ENCODE data around the gene PODXL2. TPM values are rescaled to one million over a fixed set of nuclear protein-coding genes. Genes with fewer than 3 reads are reported as not detected.
"Not testable (repeated sequence)": the region's sequence is repeated elsewhere in the genome, so short reads cannot be mapped to it uniquely, and the experiment has no call there.

Gene PODXL2
- total RNA-seq, 1 donor from 2014 or later, result 6.7 TPM

DNA sequence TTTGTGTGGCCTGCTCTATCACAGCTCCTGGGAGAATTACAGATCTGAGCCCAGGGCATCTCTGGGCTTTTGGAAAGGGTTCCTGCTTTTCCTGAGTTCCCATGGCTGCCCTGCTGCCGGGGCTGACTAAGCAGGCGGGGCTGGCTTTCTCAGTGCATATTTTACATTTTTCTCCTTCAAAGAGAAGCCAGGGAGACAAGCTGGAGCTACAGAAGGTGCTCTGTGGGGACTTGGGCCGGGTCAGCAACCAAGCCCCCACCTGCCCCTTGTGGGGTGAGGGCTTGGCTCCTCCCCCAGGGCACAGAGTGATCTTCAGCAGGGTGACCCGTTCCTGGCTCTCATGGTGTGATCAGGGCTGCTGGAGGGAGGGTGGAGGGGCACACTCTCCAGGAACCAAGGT is 61.1 kb downstream of the PODXL2 start:
- DNase-seq (ENCODE audit: low read depth), result peak; percentile 44

- no peak for DNase-seq (ENCODE audit: low read depth)
Measured at GRCh38 chr3:127690823-127691452, 62.0 kb downstream of the PODXL2 start.

DNA sequence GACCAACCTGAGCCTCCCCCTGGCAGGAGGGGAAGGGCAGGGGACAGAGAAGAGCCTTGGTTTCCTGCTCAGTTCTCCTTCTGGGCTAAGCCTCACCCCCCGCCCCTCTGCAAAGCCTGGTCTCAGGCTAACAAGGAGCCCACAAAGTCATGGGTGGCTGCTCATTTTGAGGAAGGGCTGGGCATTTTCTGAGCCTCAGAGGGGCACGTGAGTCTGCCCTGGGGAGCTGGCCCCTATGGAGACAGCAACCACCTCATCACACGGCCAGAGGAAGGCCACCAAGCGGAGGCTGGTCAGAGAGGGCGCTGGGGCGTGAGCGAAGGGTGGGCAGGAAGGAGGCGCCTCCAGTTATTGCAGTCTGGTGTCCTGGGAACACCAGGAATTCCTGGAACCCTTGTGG is 62.5 kb downstream of the PODXL2 start:
- DNase-seq (ENCODE audit: low read depth), result peak; percentile 24

DNA sequence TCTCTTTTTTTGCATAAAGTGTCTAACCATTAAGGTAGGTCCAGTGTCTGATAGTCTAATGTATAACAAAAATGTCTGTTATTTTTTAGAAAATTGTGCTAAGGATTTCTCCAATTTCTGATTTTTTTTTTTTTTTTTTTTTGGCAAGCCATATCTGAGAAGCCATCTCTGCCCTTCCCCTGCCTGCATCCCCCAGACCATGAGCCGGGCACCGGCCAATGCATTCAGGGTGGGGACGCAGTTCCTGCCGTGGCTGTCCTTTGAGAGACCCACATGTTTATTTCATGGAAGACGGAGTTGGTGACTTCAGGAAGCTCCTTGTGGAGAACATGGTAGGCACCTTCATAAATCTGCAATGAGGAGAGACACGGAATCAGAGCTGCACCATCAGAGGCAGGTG is 63.0 kb downstream of the PODXL2 start:
- no peak for DNase-seq (ENCODE audit: low read depth)

GRCh38 chr3:127692501-127693335 is 63.7 kb downstream of the PODXL2 start:
- DNase-seq (ENCODE audit: low read depth), result no peak

DNA sequence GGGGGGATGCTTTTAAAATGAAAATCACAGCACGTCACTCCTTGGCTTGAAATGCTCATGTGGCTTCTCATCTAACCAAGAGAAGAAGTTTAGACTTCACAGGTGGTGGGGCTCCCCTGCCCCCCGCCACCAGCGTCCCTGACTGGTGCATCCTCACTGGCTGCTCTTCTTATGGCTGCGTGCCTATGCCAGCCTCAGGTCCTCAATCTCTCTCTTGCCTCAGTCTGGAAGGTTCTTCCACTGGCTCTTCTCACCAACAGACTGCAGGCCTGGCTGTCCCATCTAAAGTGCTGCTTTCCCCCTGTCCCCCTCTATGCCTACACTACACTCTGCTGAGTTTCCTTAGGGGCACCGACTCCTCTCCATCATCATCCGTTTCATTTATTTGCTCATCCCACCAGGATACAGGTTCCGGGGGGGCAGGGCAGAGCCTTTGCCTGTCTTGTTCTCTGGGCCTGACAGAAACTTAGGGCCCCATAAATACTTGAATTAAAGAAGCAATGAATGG is 64.4 kb downstream of the PODXL2 start:
- no peak for DNase-seq (ENCODE audit: low read depth)

DNA sequence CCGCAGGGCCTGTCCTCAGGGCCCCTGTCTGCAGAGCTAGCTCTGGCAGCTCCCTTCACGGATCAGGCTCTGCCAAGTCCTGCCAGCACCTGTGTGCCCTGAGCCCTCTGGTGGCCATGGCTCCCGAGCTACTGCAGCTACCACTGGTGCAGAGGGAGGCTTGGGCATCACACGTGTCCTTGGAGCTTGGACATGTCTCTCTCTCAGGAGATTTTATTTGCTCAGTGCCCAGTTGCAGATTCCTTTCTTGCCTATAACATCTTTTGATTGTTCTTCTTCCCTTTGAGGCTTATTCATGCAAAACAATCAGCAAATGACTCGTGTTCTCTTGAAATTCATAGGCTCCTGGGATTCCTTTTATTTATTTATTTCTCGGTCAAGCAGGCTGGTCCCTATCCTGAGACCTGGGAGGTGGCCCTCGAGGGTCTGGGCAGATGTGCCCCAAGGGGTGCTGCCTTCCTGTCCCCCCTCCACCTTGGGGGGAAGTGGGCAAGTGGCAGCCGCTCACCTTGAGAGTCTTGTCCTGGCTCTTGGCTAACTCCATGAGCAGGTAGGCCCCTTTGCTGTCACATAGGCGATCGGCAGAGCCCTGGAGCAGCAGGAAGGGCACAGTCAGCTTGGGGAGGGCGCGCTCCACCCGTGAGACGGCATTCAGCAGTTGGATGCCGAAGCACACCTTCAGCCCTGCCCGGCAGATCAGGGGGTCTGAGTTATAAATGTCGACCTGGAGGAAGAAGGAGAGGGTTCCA is 65.7 kb downstream of the PODXL2 start:
- peak; percentile 38 for DNase-seq (ENCODE audit: low read depth)

- DNase-seq (ENCODE audit: low read depth), result peak; percentile 42
Measured at GRCh38 chr3:127697551-127698240, 68.7 kb downstream of the PODXL2 start.

DNA sequence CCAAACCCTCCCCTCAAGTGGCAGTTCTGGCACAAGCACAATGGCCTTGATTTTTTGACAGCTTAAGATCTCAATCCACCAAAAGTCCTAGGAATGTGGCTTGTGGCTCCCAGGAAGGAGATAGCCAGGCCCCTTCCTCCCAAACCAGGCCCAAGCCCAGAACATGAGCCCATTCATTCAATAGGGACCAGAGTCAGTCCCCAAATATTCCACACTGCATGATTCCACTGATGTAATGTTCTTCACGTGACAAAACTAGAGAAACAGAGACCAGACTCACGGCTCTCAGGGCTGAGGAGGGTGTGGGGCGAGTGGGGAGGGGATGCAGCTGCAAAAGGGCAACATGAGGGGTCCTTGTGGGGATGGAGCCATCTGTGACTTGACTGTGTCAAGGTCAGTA is 69.3 kb downstream of the PODXL2 start:
- DNase-seq (ENCODE audit: low read depth), result no peak

DNA sequence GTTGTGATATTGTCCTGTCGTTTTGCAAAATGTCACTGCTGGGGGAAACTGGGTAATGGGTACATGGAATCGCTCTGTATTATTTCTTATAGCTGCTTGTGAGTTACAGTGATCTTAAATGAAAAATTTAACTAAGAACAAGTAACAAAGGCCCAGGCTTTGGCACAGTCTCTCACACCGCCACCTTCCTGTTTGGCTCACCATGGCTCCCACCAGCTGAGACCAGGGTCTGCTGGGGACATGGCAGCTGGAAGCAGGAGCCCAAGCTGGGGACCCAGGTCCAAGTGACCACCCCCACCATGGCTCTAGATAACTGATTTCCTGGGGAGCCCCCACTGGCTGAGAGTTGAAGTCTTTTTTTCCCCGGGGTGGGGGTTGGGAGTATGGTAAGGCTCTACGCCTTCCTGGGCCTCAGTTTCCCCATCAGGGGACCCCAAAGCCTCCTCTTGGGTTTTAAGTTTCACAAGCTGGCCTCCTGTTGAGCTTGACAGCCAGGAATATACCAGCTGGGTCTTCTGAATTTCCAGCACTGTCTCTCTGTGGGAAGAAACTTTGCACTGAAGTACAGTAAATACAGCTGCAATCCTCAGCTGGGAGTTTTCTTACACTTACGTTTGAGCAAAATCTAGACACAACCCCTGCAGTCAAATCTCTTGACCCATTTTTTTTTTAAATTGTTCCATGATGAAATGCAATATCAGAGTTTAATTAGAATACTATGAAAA is 69.9 kb downstream of the PODXL2 start:
- DNase-seq (ENCODE audit: low read depth), result no peak

GRCh38 chr3:127699416-127700300 is 70.7 kb downstream of the PODXL2 start:
- DNase-seq (ENCODE audit: low read depth), result no peak

GRCh38 chr3:127700406-127700805 is 71.4 kb downstream of the PODXL2 start:
- DNase-seq (ENCODE audit: low read depth), result no peak

DNA sequence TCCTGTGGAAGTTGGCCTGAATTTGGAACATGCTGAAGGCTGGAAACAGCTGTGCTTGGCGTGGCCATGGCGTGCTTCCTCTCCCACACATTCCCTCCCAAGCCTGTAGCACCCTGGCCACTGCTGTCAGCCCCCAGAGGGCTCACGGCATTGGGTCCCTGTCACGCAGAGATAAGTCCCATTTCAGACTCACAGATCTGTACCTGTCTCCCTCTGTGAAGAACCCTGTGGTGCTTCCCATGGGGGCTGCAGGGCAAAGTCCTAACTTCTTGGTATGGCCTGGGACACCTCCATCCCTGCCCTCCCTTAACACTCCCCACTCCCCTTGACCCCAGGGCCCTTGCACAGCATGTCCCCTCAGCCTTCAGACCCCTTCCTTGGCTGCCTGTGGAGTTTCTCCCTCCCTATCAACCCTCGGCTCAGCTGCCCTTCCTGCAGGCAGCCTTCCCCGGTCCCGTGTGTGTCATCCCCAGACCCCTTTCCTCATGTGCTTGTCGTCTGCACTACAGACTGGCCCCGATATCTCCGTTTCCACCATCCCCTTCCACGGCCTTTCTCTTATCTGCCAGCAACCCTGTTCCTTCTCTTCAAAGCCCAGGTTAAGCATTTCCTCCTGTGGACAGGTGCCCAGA is 72.4 kb downstream of the PODXL2 start:
- DNase-seq (ENCODE audit: low read depth), result no peak

DNA sequence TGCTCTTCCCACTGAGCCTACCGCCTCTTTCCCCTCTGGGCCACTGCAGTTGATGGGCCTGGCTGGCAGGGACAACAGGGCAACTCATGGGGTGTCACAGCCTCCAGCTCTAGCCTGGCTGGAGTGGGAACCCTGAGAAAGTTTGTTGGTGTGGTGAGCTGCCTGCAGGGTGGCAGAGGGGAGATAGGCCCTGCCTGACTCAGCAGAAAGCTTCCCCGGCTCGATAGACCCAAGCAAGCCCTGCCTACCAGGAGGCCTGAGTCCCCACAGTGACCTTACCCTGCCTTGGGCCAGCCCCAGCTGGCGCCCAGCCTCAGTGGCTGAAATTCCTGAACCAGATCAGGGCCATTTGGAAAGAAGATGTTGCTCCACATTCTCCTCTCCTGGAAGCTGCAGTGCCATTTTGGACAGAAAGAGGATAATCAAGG is 73.2 kb downstream of the PODXL2 start:
- DNase-seq (ENCODE audit: low read depth), result no peak

GRCh38 chr3:127704840-127705239 is 75.9 kb downstream of the PODXL2 start:
- DNase-seq (ENCODE audit: low read depth), result not testable (repeated sequence)

GRCh38 chr3:127706312-127706711 is 77.3 kb downstream of the PODXL2 start:
- no peak for DNase-seq (ENCODE audit: low read depth)

GRCh38 chr3:127706785-127707351 is 77.9 kb downstream of the PODXL2 start:
- no peak for DNase-seq (ENCODE audit: low read depth)

- DNase-seq (ENCODE audit: low read depth), result no peak
Measured at GRCh38 chr3:127707851-127708411, 78.9 kb downstream of the PODXL2 start.

DNA sequence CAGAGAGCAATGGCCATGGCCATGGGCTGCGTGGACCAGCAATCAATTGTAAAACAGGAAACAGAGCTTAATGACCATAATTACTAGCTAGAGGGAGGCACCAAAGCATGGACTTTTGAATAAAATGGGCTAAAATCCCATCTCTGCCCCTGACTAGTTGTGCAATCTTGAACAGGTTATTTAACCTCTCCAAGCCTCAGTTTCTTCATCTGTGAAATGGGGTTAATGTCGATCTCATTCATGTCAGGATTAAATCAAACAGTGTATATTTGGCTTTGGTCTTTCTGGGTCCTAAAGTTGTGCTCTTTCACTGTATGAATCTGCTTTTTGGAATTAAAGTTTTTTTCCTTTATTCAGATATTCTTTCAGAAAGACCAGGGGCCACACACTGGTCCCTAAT is 79.9 kb downstream of the PODXL2 start:
- no peak for DNase-seq (ENCODE audit: low read depth)

Measured in renal cortical epithelial cell (primary cell).